ENCODE measurements around the gene SORBS2.

GRCh38 chr4:185697488-185697887, 114.5 kb downstream of the SORBS2 start:
- no peak for TF ChIP-seq CTCF (IDR thresholded peaks at IDR 0.05)
- no peak for TF ChIP-seq POLR2A (IDR thresholded peaks at IDR 0.05)
- TF ChIP-seq POLR2AphosphoS5 (IDR thresholded peaks at IDR 0.05), result no peak
- TF ChIP-seq EP300 (IDR thresholded peaks at IDR 0.05; ENCODE audit: low read depth), result no peak

All from transverse colon (tissue), 4 donors.